Activated T-helper 9 cell treated with anti-CD3 and anti-CD28 coated beads, Interleukin-2, amount 50 U/mL, for 16 hours (primary cell): ENCODE results near the gene TIGD6.
A peak's percentile ranks its signal among the peaks of the same experiment; 100 is the strongest.
"Not testable (repeated sequence)": the region's sequence is repeated elsewhere in the genome, so short reads cannot be mapped to it uniquely, and the experiment has no call there.

Source experiments
- DNase-seq: peaks from one replicate; pipeline ENCODE4 v3.0.0-alpha.2; 2020; ENCODE audit warnings: low read depth

TIGD6 gene

GRCh38 chr5:149975409-149975808 lies 25.0 kb downstream of the TIGD6 start:
- DNase-seq = no peak

- no peak for DNase-seq
Observed at GRCh38 chr5:149969181-149969930, 31.1 kb downstream of the TIGD6 start.

- no peak for DNase-seq
Observed at GRCh38 chr5:149966946-149967345, 33.5 kb downstream of the TIGD6 start.

GRCh38 chr5:149963729-149964128 lies 36.7 kb downstream of the TIGD6 start:
- no peak for DNase-seq

GRCh38 chr5:149962601-149963300 lies 37.7 kb downstream of the TIGD6 start:
- no peak for DNase-seq

GRCh38 chr5:149961957-149962409 lies 38.5 kb downstream of the TIGD6 start:
- DNase-seq = no peak

- no peak for DNase-seq
Observed at GRCh38 chr5:149961186-149961685, 39.2 kb downstream of the TIGD6 start.

- peak; percentile 90 for DNase-seq
Observed at GRCh38 chr5:149960272-149961185, 39.9 kb downstream of the TIGD6 start, which contains the start of gene SLC26A2. SLC26A2 (plus strand) TSS chr5:149960758; CDS start chr5:149977653, 16,895 bp downstream.

GRCh38 chr5:149959406-149960236 lies 40.8 kb downstream of the TIGD6 start:
- peak; percentile 20 for DNase-seq

GRCh38 chr5:149957855-149958254 lies 42.6 kb downstream of the TIGD6 start:
- DNase-seq = no peak

GRCh38 chr5:149956685-149957084 lies 43.8 kb downstream of the TIGD6 start:
- DNase-seq = no peak

GRCh38 chr5:149954798-149955197 lies 45.7 kb downstream of the TIGD6 start:
- no peak for DNase-seq

- DNase-seq = no peak
Observed at GRCh38 chr5:149953436-149954121, 46.9 kb downstream of the TIGD6 start.

GRCh38 chr5:149951138-149951749 lies 49.2 kb downstream of the TIGD6 start:
- DNase-seq = no peak

- no peak for DNase-seq
Observed at GRCh38 chr5:149948993-149949392, 51.5 kb downstream of the TIGD6 start.

- no peak for DNase-seq
Observed at GRCh38 chr5:149946118-149946517, 54.3 kb downstream of the TIGD6 start.

GRCh38 chr5:149944666-149945065 lies 55.8 kb downstream of the TIGD6 start, which contains the start of gene PDE6A:
PDE6A (minus strand) TSS chr5:149944793; CDS start chr5:149944673, 120 bp downstream.
- no peak for DNase-seq

- DNase-seq = not testable (repeated sequence)
Observed at GRCh38 chr5:149943177-149943949, 57.1 kb downstream of the TIGD6 start.
